B cell (primary cell): Measurements from ENCODE around the gene INAFM2. TPM values are rescaled to one million over a fixed set of nuclear protein-coding genes. Genes with fewer than 3 reads are reported as not detected.

Source experiments
- ATAC-seq: fragments of 200-7000 bp; cut with Tn5 transposase; one replicate; pipeline ENCODE4 v1.10.0; 2021; ENCODE audit warnings: low read depth, mild to moderate bottlenecking, moderate number of reproducible peaks, moderate library complexity
- CTCF ChIA-PET: fragments of 350-600 bp; sonication (Branson Sonifier 250); formaldehyde crosslinking; loops from one replicate; lab custom pipeline; 2021; ENCODE audit warnings: antibody characterized with exemption, inconsistent platforms; lab: Charles Lee
- POLR2A ChIA-PET: fragments of 350-600 bp; sonication (Branson Sonifier 250); formaldehyde crosslinking; loops from one replicate; lab custom pipeline; 2021; ENCODE audit warnings: antibody characterized with exemption; lab: Charles Lee
- DNase-seq: peaks from one replicate; pipeline ENCODE4 v3.0.0; 2013
- H2AFZ ChIP-seq: 2 replicates; pipeline ENCODE4 v1.6.1; 2012; ENCODE audit warnings: mild to moderate bottlenecking, low read depth, low read length; ENCODE audit not compliant: insufficient read depth, poor library complexity, severe bottlenecking
- H3K27ac ChIP-seq, 2 donors: 1 replicate in 1 of 2; 2 replicates in 1 of 2; pipeline ENCODE4 v1.5.1; 2012 to 2013; ENCODE audit warnings: low read length in 2 of 2, mild to moderate bottlenecking in 2 of 2, moderate library complexity in 1 of 2
- H3K27me3 ChIP-seq, 4 experiments: fragments of 200-600 bp in 1 of 4; sonication (generic) in 1 of 4; replicated peaks in 1 of 4; 1 replicate in 2 of 4; 2 replicates in 2 of 4; pipeline versions ENCODE4 v1.6.1 to v1.7.0; 2013 to 2016; ENCODE audit warnings: low read length in 3 of 4, mild to moderate bottlenecking in 2 of 4, mixed read lengths in 1 of 4, moderate library complexity in 1 of 4; ENCODE audit not compliant: insufficient read depth in 4 of 4, control insufficient read depth in 3 of 4; ENCODE audit errors: control extremely low read depth in 1 of 4
- H3K36me3 ChIP-seq, 2 experiments: replicated peaks in 1 of 2; 1 replicate in 1 of 2; 2 replicates in 1 of 2; pipeline versions ENCODE4 v1.6.1 to v1.7.1; 2013; ENCODE audit warnings: low read length in 1 of 2; ENCODE audit not compliant: insufficient read depth in 2 of 2, control insufficient read depth in 1 of 2; ENCODE audit errors: control extremely low read depth in 1 of 2, extremely low read depth in 1 of 2
- H3K4me1 ChIP-seq, 2 donors: fragments of 200-600 bp in 1 of 2; sonication (generic) in 1 of 2; 1 replicate in 1 of 2; 2 replicates in 1 of 2; pipeline versions ENCODE4 v1.5.1 to v1.6.1; 2013 to 2017; ENCODE audit warnings: low read length in 2 of 2; ENCODE audit not compliant: control insufficient read depth in 2 of 2, insufficient read depth in 2 of 2
- H3K4me2 ChIP-seq: replicated peaks from 2 replicates; pipeline ENCODE3; 2012; ENCODE audit warnings: mild to moderate bottlenecking, low read depth, low read length; ENCODE audit not compliant: poor library complexity, severe bottlenecking
- H3K4me3 ChIP-seq, 5 experiments: fragments of 200-600 bp in 1 of 5; sonication (generic) in 1 of 5; 1 replicate in 3 of 5; 2 replicates in 2 of 5; pipeline versions ENCODE4 v1.5.1 to v1.7.0; 2011 to 2016; ENCODE audit warnings: low read length in 4 of 5, mild to moderate bottlenecking in 4 of 5, low read depth in 2 of 5, control low read depth in 1 of 5, moderate library complexity in 1 of 5; ENCODE audit not compliant: insufficient read depth in 1 of 5; ENCODE audit errors: control extremely low read depth in 1 of 5, extremely low read depth in 1 of 5
- H3K79me2 ChIP-seq: fragments of 200-600 bp; sonication (generic); one replicate; pipeline ENCODE4 v1.6.0; 2016; ENCODE audit warnings: low read length; ENCODE audit not compliant: control insufficient read depth, insufficient read depth
- H3K9ac ChIP-seq: fragments of 200-600 bp; sonication (generic); 2 replicates; pipeline ENCODE4 v1.6.1; 2017; ENCODE audit warnings: mild to moderate bottlenecking, low read length, moderate library complexity
- H3K9me3 ChIP-seq, 3 donors: one replicate each; pipeline versions ENCODE4 v1.6.1 to v1.7.1; 2013; ENCODE audit warnings: low read length in 2 of 3; ENCODE audit not compliant: control insufficient read depth in 2 of 3, insufficient read depth in 1 of 3; ENCODE audit errors: control extremely low read depth in 1 of 3
- H4K20me1 ChIP-seq: 2 replicates; pipeline ENCODE4 v1.6.0; 2012; ENCODE audit warnings: mild to moderate bottlenecking, low read length; ENCODE audit not compliant: insufficient read depth, control insufficient read depth, poor library complexity, severe bottlenecking
- H3K27ac Mint-ChIP-seq: one replicate; pipeline ENCODE4 v1.8.0; 2021; ENCODE audit warnings: mixed read lengths
- H3K27me3 Mint-ChIP-seq: one replicate; pipeline ENCODE4 v1.8.0; 2021; ENCODE audit warnings: mixed read lengths
- H3K4me1 Mint-ChIP-seq: one replicate; pipeline ENCODE4 v1.8.0; 2021; ENCODE audit warnings: mixed read lengths
- H3K4me3 Mint-ChIP-seq: one replicate; pipeline ENCODE4 v1.8.0; 2021; ENCODE audit warnings: mixed read lengths
- H3K9me3 Mint-ChIP-seq: one replicate; pipeline ENCODE4 v1.8.0; 2022; ENCODE audit warnings: mixed read lengths; ENCODE audit not compliant: insufficient read depth
- CTCF ChIP-seq: fragments of 200-600 bp; IDR thresholded peaks from one replicate; pipeline ENCODE4 v1.8.0; 2022; ENCODE audit warnings: antibody characterized with exemption, mild to moderate bottlenecking
- EZH2 ChIP-seq: IDR thresholded peaks from 2 replicates; pipeline ENCODE4 v1.6.1; 2012; ENCODE audit warnings: borderline replicate concordance, low read depth, mild to moderate bottlenecking, moderate library complexity, low read length; ENCODE audit not compliant: insufficient read depth, poor library complexity, severe bottlenecking
- WGBS: methylation state at CpG from one replicate; pipeline ENCODE4 v1.1.5; 2013; ENCODE audit warnings: missing lambda C conversion rate; ENCODE audit not compliant: insufficient coverage; 5-methylcytosine and 5-hydroxymethylcytosine counted together
- intact Hi-C: fragments of 100-400 bp; cut with micrococcal nuclease; formaldehyde crosslinking; loops from one replicate; pipeline ENCODE4 v1.10.0; 2022
- polyA plus RNA-seq: library from polyadenylated mRNA; depleted of rRNA; stranded (reverse); fragments of >200 nt; gene quantifications from 2 replicates; pipeline ENCODE4 v1.2.3, GENCODE V29; 2012
- total RNA-seq, 2 donors: library from RNA; stranded (reverse); fragments of 120-200 nt in 1 of 2; gene quantifications; 1 replicate in 1 of 2; 2 replicates in 1 of 2; pipeline versions ENCODE4 v1.2.3 to v1.2.4, GENCODE V29; 2013 to 2022

Gene INAFM2
- total and polyA plus RNA-seq, 2 donors (not counting 1 experiment from before 2014, with no cell fraction given), result 3.0 to 7.0 TPM

DNA sequence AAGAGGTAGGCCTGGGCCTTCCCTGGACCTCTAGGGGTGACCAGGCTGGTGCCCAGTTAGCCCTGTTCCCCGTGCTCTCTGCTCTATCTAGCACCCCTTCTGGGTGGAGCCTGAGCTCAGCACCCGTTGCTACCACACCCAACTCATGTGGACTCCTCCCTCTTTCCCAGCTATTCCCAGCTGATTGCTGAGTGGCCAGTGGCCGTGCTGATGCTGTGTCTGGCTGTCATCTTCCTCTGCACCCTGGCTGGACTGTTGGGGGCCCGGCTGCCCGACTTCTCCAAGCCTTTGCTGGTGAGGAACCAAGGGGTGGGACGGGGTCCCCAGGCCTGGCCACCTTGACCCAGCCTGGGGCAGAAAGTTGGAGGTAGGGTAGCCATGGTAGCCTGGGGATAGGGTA lies 40.8 kb downstream of the INAFM2 start:
- H3K27ac Mint-ChIP-seq, result no peak overlapping the region
- peaks cover 22% of the 10 kb centered on the region for H3K4me1 Mint-ChIP-seq
- H3K9me3 Mint-ChIP-seq, result no peaks in the 10 kb centered on the region
- 91% methylated on average over 6 of the region's 6 CpGs for WGBS
- intact Hi-C loops, result no loop called here
- ATAC-seq, result no peak
- Histone ChIP-seq H3K9ac (no peak overlapping the region), H3K27ac (no peak overlapping the region), H3K36me3 (peaks cover 0 to 7% of the 10 kb centered on the region in 2 experiments), H3K27me3 (no peaks in the 10 kb centered on the region), H3K9me3 (no peaks in the 10 kb centered on the region), H3K4me1 (peaks cover 14 to 26% of the 10 kb centered on the region in 2 donors), H3K4me3 (no peak overlapping the region), H3K79me2 (peaks cover 35% of the 10 kb centered on the region), H2AFZ (no peak overlapping the region), H4K20me1 (peaks cover 41% of the 10 kb centered on the region), H3K4me2 (no peak overlapping the region)
- CTCF ChIA-PET, result interaction anchor here (5.5 kb wide), 1 partner anchor 21 kb away, joined by 34 read pairs; no protein-coding TSS in a partner anchor
- TF ChIP-seq EZH2 (no peak), CTCF (no peak)
- POLR2A ChIA-PET, result no interaction called here
- no peaks in the 10 kb centered on the region for H3K27me3 Mint-ChIP-seq
- no peak for DNase-seq
- H3K4me3 Mint-ChIP-seq, result no peak overlapping the region

DNA sequence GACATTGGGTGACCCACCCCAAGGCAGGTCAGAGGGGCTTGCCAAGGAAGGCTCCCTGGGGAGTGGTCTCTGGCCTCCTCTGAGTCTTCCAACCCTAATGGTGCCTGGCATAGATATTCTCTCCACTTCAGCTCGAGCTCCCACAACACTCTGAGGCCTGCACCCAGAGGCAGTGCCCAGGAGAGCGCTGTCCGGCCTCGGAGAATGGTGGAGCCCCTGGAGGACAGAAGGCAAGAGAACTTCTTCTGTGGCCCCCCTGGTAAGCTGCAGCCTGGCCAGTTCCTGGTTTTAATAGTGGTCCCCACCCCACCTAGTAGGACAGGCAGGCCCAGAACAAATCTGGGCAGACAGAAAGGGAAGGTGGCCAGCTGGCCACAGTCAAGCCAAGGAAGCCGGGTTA lies 41.5 kb downstream of the INAFM2 start:
- Histone ChIP-seq H4K20me1 (peaks cover 33% of the 10 kb centered on the region), H3K27ac (no peak overlapping the region), H3K27me3 (no peaks in the 10 kb centered on the region), H3K79me2 (peaks cover 35% of the 10 kb centered on the region), H2AFZ (no peak overlapping the region), H3K4me2 (no peak overlapping the region), H3K4me1 (peaks cover 14 to 26% of the 10 kb centered on the region in 2 donors), H3K4me3 (no peak overlapping the region), H3K36me3 (peaks cover 0 to 7% of the 10 kb centered on the region in 2 experiments), H3K9me3 (no peaks in the 10 kb centered on the region), H3K9ac (no peak overlapping the region)
- CTCF ChIA-PET, result interaction anchor here (1.1 to 6.4 kb wide), 5 partner anchors 22 to 86 kb away, joined by 4 to 56 read pairs (median 5); partner anchors contain the start of genes CCDC9B and INAFM2
- H3K4me3 Mint-ChIP-seq, result no peak overlapping the region
- POLR2A ChIA-PET, result interaction anchor here (0.9 kb wide), 1 partner anchor 9 kb away, joined by 3 read pairs; no protein-coding TSS in a partner anchor
- H3K27me3 Mint-ChIP-seq, result no peaks in the 10 kb centered on the region
- 93% methylated on average over 5 of the region's 5 CpGs for WGBS
- no peak for ATAC-seq
- no peak for TF ChIP-seq CTCF
- no peak for TF ChIP-seq EZH2
- intact Hi-C loops, result no loop called here
- no peak overlapping the region for H3K27ac Mint-ChIP-seq
- H3K9me3 Mint-ChIP-seq, result no peaks in the 10 kb centered on the region
- peaks cover 22% of the 10 kb centered on the region for H3K4me1 Mint-ChIP-seq
- DNase-seq, result no peak
